B cell (primary cell): ENCODE data around the gene CIBAR2. TPM values are rescaled to one million over a fixed set of nuclear protein-coding genes. Genes with fewer than 3 reads are reported as not detected.

Experiments
- ATAC-seq: fragments of 200-7000 bp; cut with Tn5 transposase; one replicate; pipeline ENCODE4 v1.10.0; 2021; ENCODE audit warnings: low read depth, mild to moderate bottlenecking, moderate number of reproducible peaks, moderate library complexity
- CTCF ChIA-PET: fragments of 350-600 bp; sonication (Branson Sonifier 250); formaldehyde crosslinking; loops from one replicate; lab custom pipeline; 2021; ENCODE audit warnings: antibody characterized with exemption, inconsistent platforms; lab: Charles Lee
- POLR2A ChIA-PET: fragments of 350-600 bp; sonication (Branson Sonifier 250); formaldehyde crosslinking; loops from one replicate; lab custom pipeline; 2021; ENCODE audit warnings: antibody characterized with exemption; lab: Charles Lee
- DNase-seq: peaks from one replicate; pipeline ENCODE4 v3.0.0; 2013
- H2AFZ ChIP-seq: 2 replicates; pipeline ENCODE4 v1.6.1; 2012; ENCODE audit warnings: mild to moderate bottlenecking, low read depth, low read length; ENCODE audit not compliant: insufficient read depth, poor library complexity, severe bottlenecking
- H3K27ac ChIP-seq, 2 donors: 1 replicate in 1 of 2; 2 replicates in 1 of 2; pipeline ENCODE4 v1.5.1; 2012 to 2013; ENCODE audit warnings: low read length in 2 of 2, mild to moderate bottlenecking in 2 of 2, moderate library complexity in 1 of 2
- H3K27me3 ChIP-seq, 4 experiments: fragments of 200-600 bp in 1 of 4; sonication (generic) in 1 of 4; replicated peaks in 1 of 4; 1 replicate in 2 of 4; 2 replicates in 2 of 4; pipeline versions ENCODE4 v1.6.1 to v1.7.0; 2013 to 2016; ENCODE audit warnings: low read length in 3 of 4, mild to moderate bottlenecking in 2 of 4, mixed read lengths in 1 of 4, moderate library complexity in 1 of 4; ENCODE audit not compliant: insufficient read depth in 4 of 4, control insufficient read depth in 3 of 4; ENCODE audit errors: control extremely low read depth in 1 of 4
- H3K36me3 ChIP-seq, 2 experiments: replicated peaks in 1 of 2; 1 replicate in 1 of 2; 2 replicates in 1 of 2; pipeline versions ENCODE4 v1.6.1 to v1.7.1; 2013; ENCODE audit warnings: low read length in 1 of 2; ENCODE audit not compliant: insufficient read depth in 2 of 2, control insufficient read depth in 1 of 2; ENCODE audit errors: control extremely low read depth in 1 of 2, extremely low read depth in 1 of 2
- H3K4me1 ChIP-seq, 2 donors: fragments of 200-600 bp in 1 of 2; sonication (generic) in 1 of 2; 1 replicate in 1 of 2; 2 replicates in 1 of 2; pipeline versions ENCODE4 v1.5.1 to v1.6.1; 2013 to 2017; ENCODE audit warnings: low read length in 2 of 2; ENCODE audit not compliant: control insufficient read depth in 2 of 2, insufficient read depth in 2 of 2
- H3K4me2 ChIP-seq: replicated peaks from 2 replicates; pipeline ENCODE3; 2012; ENCODE audit warnings: mild to moderate bottlenecking, low read depth, low read length; ENCODE audit not compliant: poor library complexity, severe bottlenecking
- H3K4me3 ChIP-seq, 5 experiments: fragments of 200-600 bp in 1 of 5; sonication (generic) in 1 of 5; 1 replicate in 3 of 5; 2 replicates in 2 of 5; pipeline versions ENCODE4 v1.5.1 to v1.7.0; 2011 to 2016; ENCODE audit warnings: low read length in 4 of 5, mild to moderate bottlenecking in 4 of 5, low read depth in 2 of 5, control low read depth in 1 of 5, moderate library complexity in 1 of 5; ENCODE audit not compliant: insufficient read depth in 1 of 5; ENCODE audit errors: control extremely low read depth in 1 of 5, extremely low read depth in 1 of 5
- H3K79me2 ChIP-seq: fragments of 200-600 bp; sonication (generic); one replicate; pipeline ENCODE4 v1.6.0; 2016; ENCODE audit warnings: low read length; ENCODE audit not compliant: control insufficient read depth, insufficient read depth
- H3K9ac ChIP-seq: fragments of 200-600 bp; sonication (generic); 2 replicates; pipeline ENCODE4 v1.6.1; 2017; ENCODE audit warnings: mild to moderate bottlenecking, low read length, moderate library complexity
- H3K9me3 ChIP-seq, 3 donors: one replicate each; pipeline versions ENCODE4 v1.6.1 to v1.7.1; 2013; ENCODE audit warnings: low read length in 2 of 3; ENCODE audit not compliant: control insufficient read depth in 2 of 3, insufficient read depth in 1 of 3; ENCODE audit errors: control extremely low read depth in 1 of 3
- H4K20me1 ChIP-seq: 2 replicates; pipeline ENCODE4 v1.6.0; 2012; ENCODE audit warnings: mild to moderate bottlenecking, low read length; ENCODE audit not compliant: insufficient read depth, control insufficient read depth, poor library complexity, severe bottlenecking
- H3K27ac Mint-ChIP-seq: one replicate; pipeline ENCODE4 v1.8.0; 2021; ENCODE audit warnings: mixed read lengths
- H3K27me3 Mint-ChIP-seq: one replicate; pipeline ENCODE4 v1.8.0; 2021; ENCODE audit warnings: mixed read lengths
- H3K4me1 Mint-ChIP-seq: one replicate; pipeline ENCODE4 v1.8.0; 2021; ENCODE audit warnings: mixed read lengths
- H3K4me3 Mint-ChIP-seq: one replicate; pipeline ENCODE4 v1.8.0; 2021; ENCODE audit warnings: mixed read lengths
- H3K9me3 Mint-ChIP-seq: one replicate; pipeline ENCODE4 v1.8.0; 2022; ENCODE audit warnings: mixed read lengths; ENCODE audit not compliant: insufficient read depth
- EZH2 ChIP-seq: IDR thresholded peaks from 2 replicates; pipeline ENCODE4 v1.6.1; 2012; ENCODE audit warnings: borderline replicate concordance, low read depth, mild to moderate bottlenecking, moderate library complexity, low read length; ENCODE audit not compliant: insufficient read depth, poor library complexity, severe bottlenecking
- WGBS: methylation state at CpG from one replicate; pipeline ENCODE4 v1.1.5; 2013; ENCODE audit warnings: missing lambda C conversion rate; ENCODE audit not compliant: insufficient coverage; 5-methylcytosine and 5-hydroxymethylcytosine counted together
- intact Hi-C: fragments of 100-400 bp; cut with micrococcal nuclease; formaldehyde crosslinking; loops from one replicate; pipeline ENCODE4 v1.10.0; 2022
- polyA plus RNA-seq: library from polyadenylated mRNA; depleted of rRNA; stranded (reverse); fragments of >200 nt; gene quantifications from 2 replicates; pipeline ENCODE4 v1.2.3, GENCODE V29; 2012
- total RNA-seq, 2 donors: library from RNA; stranded (reverse); fragments of 120-200 nt in 1 of 2; gene quantifications; 1 replicate in 1 of 2; 2 replicates in 1 of 2; pipeline versions ENCODE4 v1.2.3 to v1.2.4, GENCODE V29; 2013 to 2022
- TF ChIP-seq, protein P1 (sequence below): fragments of 200-600 bp; IDR thresholded peaks from one replicate; pipeline ENCODE4 v1.8.0; 2022; ENCODE audit warnings: antibody characterized with exemption, mild to moderate bottlenecking

CIBAR2 gene
- total and polyA plus RNA-seq, 2 donors (not counting 1 experiment from before 2014, with no cell fraction given): not detected

DNA sequence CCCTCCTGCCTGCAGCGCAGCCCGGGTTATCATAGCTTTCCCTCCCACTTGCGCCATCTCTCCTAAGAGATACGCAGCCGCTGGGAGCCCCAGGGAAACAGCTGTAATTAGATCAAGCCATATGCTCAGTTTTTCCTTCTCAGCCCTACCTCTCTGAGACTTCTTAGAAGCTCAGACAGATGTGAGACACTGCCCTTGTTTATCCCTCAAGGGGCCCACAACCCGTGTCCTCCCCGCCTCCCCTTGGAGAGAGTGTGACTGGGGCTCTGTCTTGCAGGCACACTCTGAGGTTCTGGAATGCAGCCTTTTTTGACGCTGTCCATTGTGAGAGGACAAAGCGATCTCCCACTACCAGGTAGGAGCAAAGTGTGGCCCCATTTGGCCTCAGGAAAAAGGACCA, 31.2 kb downstream of the CIBAR2 start:
- H3K27ac Mint-ChIP-seq: no peak overlapping the region
- Histone ChIP-seq H3K4me3 (no peak overlapping the region), H3K4me2 (no peak overlapping the region), H3K27ac (no peak overlapping the region), H2AFZ (no peak overlapping the region), H3K9me3 (peaks cover 0 to 5% (median 0%) of the 10 kb centered on the region in 3 donors), H3K4me1 (peaks cover 29 to 37% of the 10 kb centered on the region in 2 donors), H3K9ac (no peak overlapping the region), H4K20me1 (no peaks in the 10 kb centered on the region), H3K27me3 (peaks cover 0 to 15% (median 3%) of the 10 kb centered on the region in 4 experiments), H3K36me3 (no peaks in the 10 kb centered on the region), H3K79me2 (no peaks in the 10 kb centered on the region)
- peaks cover 27% of the 10 kb centered on the region for H3K4me1 Mint-ChIP-seq
- peaks cover 25% of the 10 kb centered on the region for H3K27me3 Mint-ChIP-seq
- POLR2A ChIA-PET: no interaction called here
- no peak for TF ChIP-seq EZH2
- TF ChIP-seq, protein P1, sequence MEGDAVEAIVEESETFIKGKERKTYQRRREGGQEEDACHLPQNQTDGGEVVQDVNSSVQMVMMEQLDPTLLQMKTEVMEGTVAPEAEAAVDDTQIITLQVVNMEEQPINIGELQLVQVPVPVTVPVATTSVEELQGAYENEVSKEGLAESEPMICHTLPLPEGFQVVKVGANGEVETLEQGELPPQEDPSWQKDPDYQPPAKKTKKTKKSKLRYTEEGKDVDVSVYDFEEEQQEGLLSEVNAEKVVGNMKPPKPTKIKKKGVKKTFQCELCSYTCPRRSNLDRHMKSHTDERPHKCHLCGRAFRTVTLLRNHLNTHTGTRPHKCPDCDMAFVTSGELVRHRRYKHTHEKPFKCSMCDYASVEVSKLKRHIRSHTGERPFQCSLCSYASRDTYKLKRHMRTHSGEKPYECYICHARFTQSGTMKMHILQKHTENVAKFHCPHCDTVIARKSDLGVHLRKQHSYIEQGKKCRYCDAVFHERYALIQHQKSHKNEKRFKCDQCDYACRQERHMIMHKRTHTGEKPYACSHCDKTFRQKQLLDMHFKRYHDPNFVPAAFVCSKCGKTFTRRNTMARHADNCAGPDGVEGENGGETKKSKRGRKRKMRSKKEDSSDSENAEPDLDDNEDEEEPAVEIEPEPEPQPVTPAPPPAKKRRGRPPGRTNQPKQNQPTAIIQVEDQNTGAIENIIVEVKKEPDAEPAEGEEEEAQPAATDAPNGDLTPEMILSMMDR: no peak
- intact Hi-C loops: no loop called here
- CTCF ChIA-PET: interaction anchor here (2.0 kb wide), 1 partner anchor 25 kb away, joined by 4 read pairs; no protein-coding TSS in a partner anchor
- DNase-seq (no peak), ATAC-seq (no peak)
- H3K4me3 Mint-ChIP-seq: peak overlapping the region; percentile 59
- no peaks in the 10 kb centered on the region for H3K9me3 Mint-ChIP-seq
- 87% methylated on average over 9 of the region's 9 CpGs for WGBS

GRCh38 chr16:85079785-85080570, 32.3 kb downstream of the CIBAR2 start:
- 88% methylated on average over 17 of the region's 22 CpGs for WGBS
- ChIA-PET CTCF (no interaction called here), POLR2A (no interaction called here)
- peaks cover 24% of the 10 kb centered on the region for H3K4me1 Mint-ChIP-seq
- Histone ChIP-seq H3K4me2 (no peak overlapping the region), H3K79me2 (no peaks in the 10 kb centered on the region), H3K27ac (no peak overlapping the region), H3K9ac (no peak overlapping the region), H3K9me3 (peaks cover 0 to 5% (median 0%) of the 10 kb centered on the region in 3 donors), H4K20me1 (no peaks in the 10 kb centered on the region), H3K4me3 (no peak overlapping the region), H3K4me1 (peaks cover 27 to 33% of the 10 kb centered on the region in 2 donors), H3K27me3 (peaks cover 0 to 6% (median 0%) of the 10 kb centered on the region in 4 experiments), H3K36me3 (no peaks in the 10 kb centered on the region), H2AFZ (no peak overlapping the region)
- H3K9me3 Mint-ChIP-seq: no peaks in the 10 kb centered on the region
- intact Hi-C loops: no loop called here
- no peak overlapping the region for H3K4me3 Mint-ChIP-seq
- DNase-seq (no peak), ATAC-seq (no peak)
- H3K27me3 Mint-ChIP-seq: peaks cover 23% of the 10 kb centered on the region
- TF ChIP-seq EZH2: no peak
- TF ChIP-seq, protein P1: no peak
- H3K27ac Mint-ChIP-seq: no peak overlapping the region
